ENCODE measurements around the gene PKLR. TPM values are rescaled to one million over a fixed set of nuclear protein-coding genes. Genes with fewer than 3 reads are reported as not detected.

PKLR gene
- total and polyA plus RNA-seq, 2 donors (not counting 1 experiment from before 2014, with no cell fraction given) = not detected

DNA sequence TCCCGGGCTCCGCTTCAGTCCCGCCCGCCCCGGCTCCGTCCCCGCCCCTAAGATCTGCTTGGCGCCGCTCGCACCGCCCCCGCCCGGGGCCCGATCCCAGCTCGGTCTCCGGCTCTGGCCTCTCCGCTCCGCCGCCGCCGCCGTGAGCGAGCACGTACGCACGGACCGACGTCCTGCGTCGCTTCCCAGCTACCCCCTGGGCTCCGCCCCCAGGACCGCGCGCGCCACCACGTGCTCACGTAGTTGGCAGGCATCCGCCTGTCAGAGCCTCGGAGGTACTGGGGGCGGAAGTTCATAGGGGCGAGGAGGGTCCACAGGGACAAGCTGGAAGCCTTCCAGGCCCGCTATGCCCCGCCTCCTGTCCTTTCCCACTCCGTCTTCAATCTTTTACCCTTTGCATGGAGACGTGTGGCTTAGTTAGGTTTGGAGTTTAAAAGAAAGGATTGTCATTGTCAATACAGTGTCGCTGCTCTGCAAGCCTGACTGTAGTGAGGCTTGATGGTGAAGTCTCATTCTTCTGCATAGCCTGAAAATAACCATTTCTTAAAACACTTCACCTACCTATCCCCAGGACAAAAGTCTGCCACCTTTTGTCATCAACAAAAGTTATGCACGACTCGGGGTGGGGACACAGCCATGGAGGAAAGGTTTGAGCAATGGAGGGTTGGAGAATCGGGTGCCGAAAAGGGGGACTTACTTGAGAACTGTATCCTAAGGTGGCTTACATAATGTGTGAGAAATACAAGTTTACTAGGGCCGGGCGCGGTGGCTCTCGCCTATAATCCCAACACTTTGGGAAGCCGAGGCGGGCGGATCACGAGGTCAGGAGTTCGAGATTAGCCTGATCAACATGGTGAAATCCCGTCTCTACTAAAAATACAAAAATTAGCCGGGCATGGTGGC is 27.6 kb downstream of the PKLR start, which contains the start of gene CLK2:
Gene CLK2 (minus strand): TSS at position 162 of the 903 bp plus-strand sequence. CDS start 2,527 bp downstream, outside the sequence.
- DNase-seq (peak; percentile 95), ATAC-seq (ENCODE audit: low read depth) (peak; percentile 78)
- intact Hi-C loops (cut with micrococcal nuclease) = loop anchor here (1.0 to 5.0 kb wide), 4 partner anchors 11 to 779 kb away; partner anchors contain the start of genes FDPS, LAMTOR2, SCAMP3 and UBQLN4
- 9% methylated on average over 46 of the region's 61 CpGs for WGBS (ENCODE audit: insufficient coverage)
- Histone ChIP-seq H3K4me2 (replicated peaks; ENCODE audit: low read depth, low read length, poor library complexity, severe bottlenecking) (peak within 1 kb of the TSS; percentile 79), H4K20me1 (ENCODE audit: control insufficient read depth, insufficient read depth, low read length, poor library complexity, severe bottlenecking) (peaks cover 26% of the 10 kb centered on the region), H3K27ac (ENCODE audit: low read length in 2 of 2) (peak within 1 kb of the TSS; percentile 68 to 89), H3K9ac (ENCODE audit: low read length) (peak within 1 kb of the TSS; percentile 94), H3K9me3 (ENCODE audit: control extremely low read depth in 1 of 3, control insufficient read depth in 2 of 3, insufficient read depth in 1 of 3, low read length in 2 of 3) (no peaks in the 10 kb centered on the region), H3K4me3 (ENCODE audit: control extremely low read depth in 1 of 5, extremely low read depth in 1 of 5, insufficient read depth in 1 of 5, low read depth in 2 of 5, low read length in 4 of 5) (peak within 1 kb of the TSS; percentile 73 to 93 (median 80)), H3K36me3 (replicated peaks in 1 of 2; ENCODE audit: control extremely low read depth in 1 of 2, control insufficient read depth in 1 of 2, extremely low read depth in 1 of 2, insufficient read depth in 2 of 2, low read length in 1 of 2) (peaks cover 0 to 26% of the 10 kb centered on the region in 2 experiments), H3K27me3 (replicated peaks in 1 of 4; ENCODE audit: control extremely low read depth in 1 of 4, control insufficient read depth in 3 of 4, insufficient read depth in 4 of 4, low read length in 3 of 4) (no peaks in the 10 kb centered on the region), H2AFZ (ENCODE audit: insufficient read depth, low read depth, low read length, poor library complexity, severe bottlenecking) (peak within 1 kb of the TSS; percentile 85), H3K79me2 (ENCODE audit: control insufficient read depth, insufficient read depth, low read length) (peaks cover 33% of the 10 kb centered on the region), H3K4me1 (ENCODE audit: control insufficient read depth in 2 of 2, insufficient read depth in 2 of 2, low read length in 2 of 2) (peaks cover 27 to 43% of the 10 kb centered on the region in 2 donors)
- ChIA-PET POLR2A (interaction anchor here (0.6 to 2.3 kb wide), 12 partner anchors 12 to 1283 kb away, joined by 3 to 18 read pairs (median 5); partner anchors contain the start of genes ENTREP3, FDPS, RPS27 and RUSC1), CTCF (interaction anchor here (0.9 to 1.9 kb wide), 8 partner anchors 12 to 50 kb away, joined by 3 to 17 read pairs (median 6); partner anchors contain the start of genes FDPS and SCAMP3)
- TF ChIP-seq, protein P1, sequence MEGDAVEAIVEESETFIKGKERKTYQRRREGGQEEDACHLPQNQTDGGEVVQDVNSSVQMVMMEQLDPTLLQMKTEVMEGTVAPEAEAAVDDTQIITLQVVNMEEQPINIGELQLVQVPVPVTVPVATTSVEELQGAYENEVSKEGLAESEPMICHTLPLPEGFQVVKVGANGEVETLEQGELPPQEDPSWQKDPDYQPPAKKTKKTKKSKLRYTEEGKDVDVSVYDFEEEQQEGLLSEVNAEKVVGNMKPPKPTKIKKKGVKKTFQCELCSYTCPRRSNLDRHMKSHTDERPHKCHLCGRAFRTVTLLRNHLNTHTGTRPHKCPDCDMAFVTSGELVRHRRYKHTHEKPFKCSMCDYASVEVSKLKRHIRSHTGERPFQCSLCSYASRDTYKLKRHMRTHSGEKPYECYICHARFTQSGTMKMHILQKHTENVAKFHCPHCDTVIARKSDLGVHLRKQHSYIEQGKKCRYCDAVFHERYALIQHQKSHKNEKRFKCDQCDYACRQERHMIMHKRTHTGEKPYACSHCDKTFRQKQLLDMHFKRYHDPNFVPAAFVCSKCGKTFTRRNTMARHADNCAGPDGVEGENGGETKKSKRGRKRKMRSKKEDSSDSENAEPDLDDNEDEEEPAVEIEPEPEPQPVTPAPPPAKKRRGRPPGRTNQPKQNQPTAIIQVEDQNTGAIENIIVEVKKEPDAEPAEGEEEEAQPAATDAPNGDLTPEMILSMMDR (IDR thresholded peaks at IDR 0.05) = no peak
- TF ChIP-seq EZH2 (IDR thresholded peaks at IDR 0.05; ENCODE audit: borderline replicate concordance, insufficient read depth, low read depth, low read length, poor library complexity, severe bottlenecking) = no peak
- no peaks in the 10 kb centered on the region for H3K27me3 Mint-ChIP-seq
- H3K27ac Mint-ChIP-seq = peak within 1 kb of the TSS; percentile 99
- peak within 1 kb of the TSS; percentile 99 for H3K4me3 Mint-ChIP-seq
- no peaks in the 10 kb centered on the region for H3K9me3 Mint-ChIP-seq (ENCODE audit: insufficient read depth)
- H3K4me1 Mint-ChIP-seq = peaks cover 43% of the 10 kb centered on the region

Measured in B cell (primary cell).